Lower lobe of right lung (tissue), 2 donors: ENCODE data around the gene KIAA0825. TPM values are rescaled to one million over a fixed set of nuclear protein-coding genes. Genes with fewer than 3 reads are reported as not detected.
"Not testable (repeated sequence)": the region's sequence is repeated elsewhere in the genome, so short reads cannot be mapped to it uniquely, and the experiment has no call there.

ENCODE experiments used
- ATAC-seq, 2 donors: fragments of 200-7000 bp; cut with Tn5 transposase; one replicate each; pipeline ENCODE4 v1.9.1; 2020 to 2022; ENCODE audit warnings: mild to moderate bottlenecking in 2 of 2, moderate library complexity in 2 of 2
- DNase-seq: peaks from one replicate; pipeline ENCODE4 v3.0.0-alpha.2; 2020
- H3K27ac ChIP-seq: fragments of 200-600 bp; one replicate; pipeline ENCODE4 v1.8.0; 2022
- H3K27me3 ChIP-seq: fragments of 200-600 bp; one replicate; pipeline ENCODE4 v1.8.0; 2022; ENCODE audit warnings: low read depth
- H3K36me3 ChIP-seq: fragments of 200-600 bp; one replicate; pipeline ENCODE4 v1.8.0; 2022; ENCODE audit warnings: mild to moderate bottlenecking
- H3K4me1 ChIP-seq: fragments of 200-600 bp; one replicate; pipeline ENCODE4 v1.8.0; 2022
- H3K4me3 ChIP-seq: fragments of 200-600 bp; one replicate; pipeline ENCODE4 v1.8.0; 2022; ENCODE audit warnings: mild to moderate bottlenecking
- H3K9me3 ChIP-seq: fragments of 200-600 bp; one replicate; pipeline ENCODE4 v1.8.0; 2022
- CTCF ChIP-seq: fragments of 200-600 bp; IDR thresholded peaks from one replicate; pipeline ENCODE4 v1.8.0; 2022; ENCODE audit warnings: antibody characterized with exemption, mild to moderate bottlenecking
- intact Hi-C: fragments of 100-400 bp; cut with DNase I; formaldehyde crosslinking; loops from one replicate; pipeline ENCODE4 v1.11.0; 2022
- total RNA-seq: library from RNA; stranded (reverse); fragmentation: NEBNext Ultra II Directional; extraction: Animal tissue kit (Norgen Biotek cat#: 25700); gene quantifications from one replicate; pipeline ENCODE4 v1.2.1, GENCODE V29; 2021
- donor health status: DM: no; HTN: yes; CAD: no; lungs with severe emphysema.

Gene KIAA0825
- total RNA-seq, 1 donor from 2014 or later: 5.5 TPM

DNA sequence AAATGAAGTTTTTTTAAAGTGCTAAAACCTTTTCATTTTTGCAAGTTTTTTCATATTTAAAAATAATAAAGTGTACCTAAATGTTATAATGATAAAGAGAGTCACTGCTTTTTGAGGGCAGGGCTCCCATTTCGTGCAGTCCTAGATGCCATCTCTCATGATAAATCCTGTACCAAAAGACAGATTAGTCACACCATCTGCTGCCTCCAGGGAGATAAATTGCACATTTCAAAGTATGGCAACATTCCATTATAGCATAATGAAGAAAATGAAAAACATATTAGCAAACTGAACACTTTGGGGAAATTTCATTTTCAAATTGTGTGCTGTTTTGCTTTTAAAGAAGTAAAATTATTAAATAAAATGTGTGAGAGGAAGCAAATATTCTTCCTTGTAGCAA is 257.2 kb downstream of the KIAA0825 start:
- Histone ChIP-seq H3K9me3 (no peaks in the 10 kb centered on the region), H3K27ac (no peak overlapping the region), H3K36me3 (no peaks in the 10 kb centered on the region), H3K4me1 (no peaks in the 10 kb centered on the region), H3K27me3 (no peaks in the 10 kb centered on the region), H3K4me3 (no peak overlapping the region)
- no peak for TF ChIP-seq CTCF
- intact Hi-C loops: no loop called here
- DNase-seq (no peak), ATAC-seq (no peak)

DNA sequence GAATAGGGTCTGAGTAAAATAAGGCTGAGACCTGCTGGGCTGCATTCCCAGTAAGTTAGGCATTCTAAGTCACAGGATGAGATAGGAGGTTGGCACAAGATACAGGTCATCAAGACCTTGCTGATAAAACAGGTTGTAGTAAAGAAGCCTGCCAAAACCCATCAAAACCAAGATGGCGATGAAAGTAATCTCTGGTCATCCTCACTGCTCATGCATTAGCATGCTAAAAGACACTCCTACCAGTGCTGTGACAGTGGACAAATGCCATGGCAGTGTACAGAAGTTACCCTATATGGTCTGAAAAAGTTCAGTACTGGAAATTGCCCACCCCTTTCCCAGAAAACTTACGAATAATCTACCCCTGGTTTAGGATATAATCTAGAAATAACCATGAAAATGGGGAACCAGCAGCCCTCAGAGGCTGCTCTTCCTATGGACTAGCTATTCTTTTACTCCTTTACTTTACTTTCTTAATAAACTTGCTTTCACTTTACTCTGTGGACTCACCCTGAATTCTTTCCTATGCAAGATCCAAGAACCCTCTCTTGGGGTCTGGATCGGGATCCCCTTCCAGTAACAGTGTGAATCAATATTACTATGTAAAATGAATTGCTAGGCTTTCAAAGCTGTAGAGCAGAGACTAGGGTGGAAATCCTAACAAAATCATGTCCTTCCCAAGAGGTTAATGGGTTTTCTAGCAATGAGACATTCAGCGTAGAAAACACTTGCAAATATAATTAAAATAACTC is 257.8 kb downstream of the KIAA0825 start:
- intact Hi-C loops: no loop called here
- Histone ChIP-seq H3K4me3 (no peak overlapping the region), H3K36me3 (no peaks in the 10 kb centered on the region), H3K9me3 (no peaks in the 10 kb centered on the region), H3K27me3 (no peaks in the 10 kb centered on the region), H3K4me1 (no peaks in the 10 kb centered on the region), H3K27ac (no peak overlapping the region)
- TF ChIP-seq CTCF: no peak
- DNase-seq (no peak), ATAC-seq (no peak)

DNA sequence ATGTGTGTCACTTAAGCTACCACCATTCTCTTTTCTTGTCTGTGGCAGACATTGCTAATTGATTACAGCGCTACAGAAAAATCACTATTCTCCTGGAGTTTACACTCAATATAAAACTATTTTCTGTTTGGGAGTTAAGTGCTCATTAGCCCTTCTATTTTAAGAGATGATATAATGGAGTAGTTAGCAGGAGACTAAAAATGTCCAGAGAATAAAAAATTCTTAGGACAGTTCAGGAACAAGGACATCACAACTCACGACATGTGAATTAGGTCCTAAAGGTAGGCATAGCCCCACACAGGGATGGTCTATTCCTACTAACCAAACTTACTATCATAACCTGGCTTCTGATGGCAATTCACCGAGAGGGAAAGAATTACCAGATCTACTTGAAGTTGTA is 258.5 kb downstream of the KIAA0825 start:
- DNase-seq: no peak
- Histone ChIP-seq H3K27ac (no peak overlapping the region), H3K4me1 (no peaks in the 10 kb centered on the region), H3K27me3 (no peaks in the 10 kb centered on the region), H3K36me3 (no peaks in the 10 kb centered on the region), H3K9me3 (no peaks in the 10 kb centered on the region), H3K4me3 (no peak overlapping the region)
- no peak for ATAC-seq
- intact Hi-C loops: no loop called here
- TF ChIP-seq CTCF: no peak

DNA sequence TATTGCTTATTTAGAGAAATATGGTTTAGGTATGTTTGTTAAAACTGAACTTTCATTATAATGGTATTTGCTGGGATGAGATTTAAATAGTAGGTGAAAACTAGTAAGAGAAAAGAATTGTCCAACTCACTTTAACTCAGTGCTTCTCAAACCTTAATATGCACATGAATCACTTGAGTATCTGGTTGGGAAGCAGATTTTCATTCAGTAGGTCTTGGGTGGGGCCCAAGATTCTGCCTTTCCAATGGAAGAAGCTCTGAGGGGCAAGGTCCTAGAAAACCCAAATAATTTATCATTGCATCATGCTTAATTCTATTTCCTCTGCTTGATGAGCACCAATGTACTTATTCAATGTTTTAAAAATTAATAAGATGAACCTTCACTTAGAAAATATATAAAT is 262.6 kb downstream of the KIAA0825 start:
- Histone ChIP-seq H3K27me3 (no peaks in the 10 kb centered on the region), H3K9me3 (no peaks in the 10 kb centered on the region), H3K4me1 (no peaks in the 10 kb centered on the region), H3K36me3 (no peaks in the 10 kb centered on the region), H3K27ac (no peak overlapping the region), H3K4me3 (no peak overlapping the region)
- ATAC-seq (no peak), DNase-seq (no peak)
- no peak for TF ChIP-seq CTCF
- intact Hi-C loops: no loop called here

DNA sequence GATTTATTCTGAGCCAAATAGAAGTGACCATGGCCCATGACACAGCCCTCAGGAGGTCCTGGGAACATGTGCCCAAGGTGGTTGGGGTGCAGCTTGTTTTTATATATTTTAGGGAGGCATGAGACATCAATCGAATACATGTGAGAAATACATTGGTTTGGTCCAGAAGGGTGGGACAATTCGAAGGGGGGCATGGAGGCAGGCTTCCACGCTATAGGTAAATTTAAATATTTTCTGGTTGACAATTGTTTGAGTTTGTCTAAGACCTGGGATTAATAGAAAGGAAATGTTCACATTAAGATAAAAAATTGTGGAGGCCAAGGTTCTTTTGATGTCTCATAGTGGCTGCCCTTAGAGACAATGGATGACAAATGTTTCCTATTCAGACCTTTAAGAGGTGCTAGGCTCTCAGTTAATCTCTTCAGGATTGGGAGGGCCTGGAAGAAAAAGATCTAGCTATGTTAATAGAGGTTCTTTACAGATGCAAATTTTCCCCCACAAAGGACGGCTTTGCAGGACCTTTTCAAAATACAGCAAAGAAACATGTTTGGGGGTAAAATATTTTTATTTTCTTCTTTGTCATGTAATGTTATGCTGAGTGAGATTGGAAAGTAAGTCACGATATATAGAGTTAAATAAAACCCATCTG is 263.4 kb downstream of the KIAA0825 start:
- intact Hi-C loops, H3K9me3 ChIP-seq, H3K4me3 ChIP-seq, H3K27me3 ChIP-seq, H3K36me3 ChIP-seq, H3K4me1 ChIP-seq, ATAC-seq, DNase-seq, H3K27ac ChIP-seq: not testable (repeated sequence)

DNA sequence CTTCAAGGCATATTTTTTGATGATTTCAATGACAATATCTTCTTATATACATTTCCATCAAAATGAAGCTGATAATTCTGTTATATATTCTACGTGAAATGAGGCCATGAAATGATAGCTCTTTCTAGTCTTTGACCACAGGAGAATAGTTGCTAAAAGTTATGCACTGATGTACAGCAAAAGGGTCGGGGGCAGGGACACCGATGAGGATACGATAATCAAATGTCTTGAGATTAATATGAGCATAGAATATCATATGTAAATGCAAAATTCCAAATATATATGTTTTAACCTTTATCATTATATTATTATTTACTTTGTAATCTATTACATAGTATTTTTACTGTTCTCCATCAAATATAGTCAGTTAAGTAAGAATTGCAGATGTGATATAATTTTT is 264.8 kb downstream of the KIAA0825 start:
- no peaks in the 10 kb centered on the region for H3K27me3 ChIP-seq
- TF ChIP-seq CTCF: no peak
- intact Hi-C loops: no loop called here
- H3K9me3 ChIP-seq: peaks cover 2% of the 10 kb centered on the region
- no peaks in the 10 kb centered on the region for H3K36me3 ChIP-seq
- no peak overlapping the region for H3K4me3 ChIP-seq
- no peak overlapping the region for H3K27ac ChIP-seq
- no peak for DNase-seq
- no peak for ATAC-seq
- H3K4me1 ChIP-seq: no peaks in the 10 kb centered on the region
